B cell (primary cell): ENCODE results near the gene SEMA7A. TPM values are rescaled to one million over a fixed set of nuclear protein-coding genes. Genes with fewer than 3 reads are reported as not detected.

Source experiments
- ATAC-seq: fragments of 200-7000 bp; cut with Tn5 transposase; one replicate; pipeline ENCODE4 v1.10.0; 2021; ENCODE audit warnings: low read depth, mild to moderate bottlenecking, moderate number of reproducible peaks, moderate library complexity
- CTCF ChIA-PET: fragments of 350-600 bp; sonication (Branson Sonifier 250); formaldehyde crosslinking; loops from one replicate; lab custom pipeline; 2021; ENCODE audit warnings: antibody characterized with exemption, inconsistent platforms; lab: Charles Lee
- POLR2A ChIA-PET: fragments of 350-600 bp; sonication (Branson Sonifier 250); formaldehyde crosslinking; loops from one replicate; lab custom pipeline; 2021; ENCODE audit warnings: antibody characterized with exemption; lab: Charles Lee
- DNase-seq: peaks from one replicate; pipeline ENCODE4 v3.0.0; 2013
- H2AFZ ChIP-seq: 2 replicates; pipeline ENCODE4 v1.6.1; 2012; ENCODE audit warnings: mild to moderate bottlenecking, low read depth, low read length; ENCODE audit not compliant: insufficient read depth, poor library complexity, severe bottlenecking
- H3K27ac ChIP-seq, 2 donors: 1 replicate in 1 of 2; 2 replicates in 1 of 2; pipeline ENCODE4 v1.5.1; 2012 to 2013; ENCODE audit warnings: low read length in 2 of 2, mild to moderate bottlenecking in 2 of 2, moderate library complexity in 1 of 2
- H3K27me3 ChIP-seq, 4 experiments: fragments of 200-600 bp in 1 of 4; sonication (generic) in 1 of 4; replicated peaks in 1 of 4; 1 replicate in 2 of 4; 2 replicates in 2 of 4; pipeline versions ENCODE4 v1.6.1 to v1.7.0; 2013 to 2016; ENCODE audit warnings: low read length in 3 of 4, mild to moderate bottlenecking in 2 of 4, mixed read lengths in 1 of 4, moderate library complexity in 1 of 4; ENCODE audit not compliant: insufficient read depth in 4 of 4, control insufficient read depth in 3 of 4; ENCODE audit errors: control extremely low read depth in 1 of 4
- H3K36me3 ChIP-seq, 2 experiments: replicated peaks in 1 of 2; 1 replicate in 1 of 2; 2 replicates in 1 of 2; pipeline versions ENCODE4 v1.6.1 to v1.7.1; 2013; ENCODE audit warnings: low read length in 1 of 2; ENCODE audit not compliant: insufficient read depth in 2 of 2, control insufficient read depth in 1 of 2; ENCODE audit errors: control extremely low read depth in 1 of 2, extremely low read depth in 1 of 2
- H3K4me1 ChIP-seq, 2 donors: fragments of 200-600 bp in 1 of 2; sonication (generic) in 1 of 2; 1 replicate in 1 of 2; 2 replicates in 1 of 2; pipeline versions ENCODE4 v1.5.1 to v1.6.1; 2013 to 2017; ENCODE audit warnings: low read length in 2 of 2; ENCODE audit not compliant: control insufficient read depth in 2 of 2, insufficient read depth in 2 of 2
- H3K4me2 ChIP-seq: replicated peaks from 2 replicates; pipeline ENCODE3; 2012; ENCODE audit warnings: mild to moderate bottlenecking, low read depth, low read length; ENCODE audit not compliant: poor library complexity, severe bottlenecking
- H3K4me3 ChIP-seq, 5 experiments: fragments of 200-600 bp in 1 of 5; sonication (generic) in 1 of 5; 1 replicate in 3 of 5; 2 replicates in 2 of 5; pipeline versions ENCODE4 v1.5.1 to v1.7.0; 2011 to 2016; ENCODE audit warnings: low read length in 4 of 5, mild to moderate bottlenecking in 4 of 5, low read depth in 2 of 5, control low read depth in 1 of 5, moderate library complexity in 1 of 5; ENCODE audit not compliant: insufficient read depth in 1 of 5; ENCODE audit errors: control extremely low read depth in 1 of 5, extremely low read depth in 1 of 5
- H3K79me2 ChIP-seq: fragments of 200-600 bp; sonication (generic); one replicate; pipeline ENCODE4 v1.6.0; 2016; ENCODE audit warnings: low read length; ENCODE audit not compliant: control insufficient read depth, insufficient read depth
- H3K9ac ChIP-seq: fragments of 200-600 bp; sonication (generic); 2 replicates; pipeline ENCODE4 v1.6.1; 2017; ENCODE audit warnings: mild to moderate bottlenecking, low read length, moderate library complexity
- H3K9me3 ChIP-seq, 3 donors: one replicate each; pipeline versions ENCODE4 v1.6.1 to v1.7.1; 2013; ENCODE audit warnings: low read length in 2 of 3; ENCODE audit not compliant: control insufficient read depth in 2 of 3, insufficient read depth in 1 of 3; ENCODE audit errors: control extremely low read depth in 1 of 3
- H4K20me1 ChIP-seq: 2 replicates; pipeline ENCODE4 v1.6.0; 2012; ENCODE audit warnings: mild to moderate bottlenecking, low read length; ENCODE audit not compliant: insufficient read depth, control insufficient read depth, poor library complexity, severe bottlenecking
- H3K27ac Mint-ChIP-seq: one replicate; pipeline ENCODE4 v1.8.0; 2021; ENCODE audit warnings: mixed read lengths
- H3K27me3 Mint-ChIP-seq: one replicate; pipeline ENCODE4 v1.8.0; 2021; ENCODE audit warnings: mixed read lengths
- H3K4me1 Mint-ChIP-seq: one replicate; pipeline ENCODE4 v1.8.0; 2021; ENCODE audit warnings: mixed read lengths
- H3K4me3 Mint-ChIP-seq: one replicate; pipeline ENCODE4 v1.8.0; 2021; ENCODE audit warnings: mixed read lengths
- H3K9me3 Mint-ChIP-seq: one replicate; pipeline ENCODE4 v1.8.0; 2022; ENCODE audit warnings: mixed read lengths; ENCODE audit not compliant: insufficient read depth
- EZH2 ChIP-seq: IDR thresholded peaks from 2 replicates; pipeline ENCODE4 v1.6.1; 2012; ENCODE audit warnings: borderline replicate concordance, low read depth, mild to moderate bottlenecking, moderate library complexity, low read length; ENCODE audit not compliant: insufficient read depth, poor library complexity, severe bottlenecking
- WGBS: methylation state at CpG from one replicate; pipeline ENCODE4 v1.1.5; 2013; ENCODE audit warnings: missing lambda C conversion rate; ENCODE audit not compliant: insufficient coverage; 5-methylcytosine and 5-hydroxymethylcytosine counted together
- intact Hi-C: fragments of 100-400 bp; cut with micrococcal nuclease; formaldehyde crosslinking; loops from one replicate; pipeline ENCODE4 v1.10.0; 2022
- polyA plus RNA-seq: library from polyadenylated mRNA; depleted of rRNA; stranded (reverse); fragments of >200 nt; gene quantifications from 2 replicates; pipeline ENCODE4 v1.2.3, GENCODE V29; 2012
- total RNA-seq, 2 donors: library from RNA; stranded (reverse); fragments of 120-200 nt in 1 of 2; gene quantifications; 1 replicate in 1 of 2; 2 replicates in 1 of 2; pipeline versions ENCODE4 v1.2.3 to v1.2.4, GENCODE V29; 2013 to 2022
- TF ChIP-seq, protein P1 (sequence below): fragments of 200-600 bp; IDR thresholded peaks from one replicate; pipeline ENCODE4 v1.8.0; 2022; ENCODE audit warnings: antibody characterized with exemption, mild to moderate bottlenecking

SEMA7A gene
- total and polyA plus RNA-seq, 2 donors (not counting 1 experiment from before 2014, with no cell fraction given): 42.0 to 44.2 TPM

DNA sequence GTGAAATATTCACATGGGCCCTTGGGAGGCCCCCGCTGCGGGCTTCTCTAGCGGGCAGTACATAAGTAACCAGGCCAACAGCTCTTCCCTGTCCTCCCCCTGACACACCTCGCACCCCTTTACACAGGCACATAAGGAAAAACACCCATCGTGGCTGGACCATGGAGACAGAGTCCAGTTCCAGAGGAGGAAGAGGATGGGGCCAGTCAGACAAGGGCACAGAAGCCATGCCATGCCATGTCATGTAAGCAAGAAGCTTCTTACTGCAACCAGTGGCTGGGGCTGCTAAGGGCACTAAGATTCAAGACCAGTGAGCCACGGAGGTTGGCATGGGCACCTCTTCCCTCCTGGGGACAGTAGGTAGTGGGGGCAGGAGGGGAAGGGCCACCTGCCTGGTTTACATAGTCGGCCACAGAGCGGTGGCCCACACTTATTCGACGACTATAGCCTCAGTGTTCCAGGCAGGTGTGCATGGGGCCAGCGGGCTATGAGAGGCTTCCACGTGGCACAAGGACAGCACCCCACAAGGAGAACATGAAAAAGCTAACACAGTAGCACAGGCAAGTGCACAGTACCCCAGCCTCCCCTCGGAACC is 60.6 kb downstream of the SEMA7A start:
- H3K27me3 Mint-ChIP-seq: peaks cover 21% of the 10 kb centered on the region
- DNase-seq (no peak), ATAC-seq (no peak)
- intact Hi-C loops: loop anchor here (1.0 to 10.0 kb wide), 5 partner anchors 116 to 1362 kb away; partner anchors contain the start of gene RPP25
- Histone ChIP-seq H3K27me3 (peaks cover 0 to 4% (median under 1%) of the 10 kb centered on the region in 4 experiments), H3K9ac (no peak overlapping the region), H3K79me2 (no peaks in the 10 kb centered on the region), H3K36me3 (no peaks in the 10 kb centered on the region), H3K9me3 (no peaks in the 10 kb centered on the region), H3K4me3 (no peak overlapping the region), H3K27ac (no peak overlapping the region), H2AFZ (peak overlapping the region; percentile 85), H3K4me2 (peak overlapping the region; percentile 97), H3K4me1 (peaks cover 8 to 16% of the 10 kb centered on the region in 2 donors), H4K20me1 (no peaks in the 10 kb centered on the region)
- CTCF ChIA-PET: interaction anchor here (0.8 to 23.1 kb wide), 16 partner anchors 9 to 577 kb away, joined by 3 to 855 read pairs (median 4); partner anchors contain the start of gene SEMA7A
- H3K9me3 Mint-ChIP-seq: no peaks in the 10 kb centered on the region
- peaks cover 14% of the 10 kb centered on the region for H3K4me1 Mint-ChIP-seq
- TF ChIP-seq, protein P1, sequence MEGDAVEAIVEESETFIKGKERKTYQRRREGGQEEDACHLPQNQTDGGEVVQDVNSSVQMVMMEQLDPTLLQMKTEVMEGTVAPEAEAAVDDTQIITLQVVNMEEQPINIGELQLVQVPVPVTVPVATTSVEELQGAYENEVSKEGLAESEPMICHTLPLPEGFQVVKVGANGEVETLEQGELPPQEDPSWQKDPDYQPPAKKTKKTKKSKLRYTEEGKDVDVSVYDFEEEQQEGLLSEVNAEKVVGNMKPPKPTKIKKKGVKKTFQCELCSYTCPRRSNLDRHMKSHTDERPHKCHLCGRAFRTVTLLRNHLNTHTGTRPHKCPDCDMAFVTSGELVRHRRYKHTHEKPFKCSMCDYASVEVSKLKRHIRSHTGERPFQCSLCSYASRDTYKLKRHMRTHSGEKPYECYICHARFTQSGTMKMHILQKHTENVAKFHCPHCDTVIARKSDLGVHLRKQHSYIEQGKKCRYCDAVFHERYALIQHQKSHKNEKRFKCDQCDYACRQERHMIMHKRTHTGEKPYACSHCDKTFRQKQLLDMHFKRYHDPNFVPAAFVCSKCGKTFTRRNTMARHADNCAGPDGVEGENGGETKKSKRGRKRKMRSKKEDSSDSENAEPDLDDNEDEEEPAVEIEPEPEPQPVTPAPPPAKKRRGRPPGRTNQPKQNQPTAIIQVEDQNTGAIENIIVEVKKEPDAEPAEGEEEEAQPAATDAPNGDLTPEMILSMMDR: no peak
- no peak for TF ChIP-seq EZH2
- H3K27ac Mint-ChIP-seq: no peak overlapping the region
- POLR2A ChIA-PET: interaction anchor here (0.9 kb wide), 1 partner anchor 12 kb away, joined by 3 read pairs; no protein-coding TSS in a partner anchor
- peak overlapping the region; percentile 60 for H3K4me3 Mint-ChIP-seq
- WGBS: 54% methylated on average over 9 of the region's 13 CpGs

GRCh38 chr15:74370471-74370870 is 63.3 kb downstream of the SEMA7A start:
- H2AFZ ChIP-seq: no peak overlapping the region
- H3K4me2 ChIP-seq: no peak overlapping the region
- no peaks in the 10 kb centered on the region for H4K20me1 ChIP-seq
- Mint-ChIP-seq H3K4me1 (peaks cover 15% of the 10 kb centered on the region), H3K27me3 (peaks cover 23% of the 10 kb centered on the region), H3K27ac (no peak overlapping the region), H3K9me3 (no peaks in the 10 kb centered on the region), H3K4me3 (no peak overlapping the region)
- CTCF ChIA-PET: interaction anchor here (1.0 to 23.1 kb wide), 8 partner anchors 8 to 399 kb away, joined by 3 to 855 read pairs (median 6); partner anchors contain the start of gene SEMA7A
- POLR2A ChIA-PET: no interaction called here
- H3K4me3 ChIP-seq: no peak overlapping the region
- DNase-seq: no peak
- peaks cover 0 to 27% (median 21%) of the 10 kb centered on the region in 4 experiments for H3K27me3 ChIP-seq
- no peak for TF ChIP-seq EZH2
- TF ChIP-seq, protein P1: no peak
- no peak for ATAC-seq
- H3K4me1 ChIP-seq: peaks cover 18 to 26% of the 10 kb centered on the region in 2 donors
- H3K79me2 ChIP-seq: no peaks in the 10 kb centered on the region
- H3K27ac ChIP-seq: no peak overlapping the region
- H3K9me3 ChIP-seq: peaks cover 0 to 4% (median 0%) of the 10 kb centered on the region in 3 donors
- H3K36me3 ChIP-seq: no peaks in the 10 kb centered on the region
- intact Hi-C loops: loop anchor here (5.0 to 10.0 kb wide), 3 partner anchors 417 to 1364 kb away; partner anchors contain the start of gene RPP25
- H3K9ac ChIP-seq: no peak overlapping the region
- 98% methylated on average over 4 of the region's 5 CpGs for WGBS
